ENCODE measurements around the gene CDCA7.

DNA sequence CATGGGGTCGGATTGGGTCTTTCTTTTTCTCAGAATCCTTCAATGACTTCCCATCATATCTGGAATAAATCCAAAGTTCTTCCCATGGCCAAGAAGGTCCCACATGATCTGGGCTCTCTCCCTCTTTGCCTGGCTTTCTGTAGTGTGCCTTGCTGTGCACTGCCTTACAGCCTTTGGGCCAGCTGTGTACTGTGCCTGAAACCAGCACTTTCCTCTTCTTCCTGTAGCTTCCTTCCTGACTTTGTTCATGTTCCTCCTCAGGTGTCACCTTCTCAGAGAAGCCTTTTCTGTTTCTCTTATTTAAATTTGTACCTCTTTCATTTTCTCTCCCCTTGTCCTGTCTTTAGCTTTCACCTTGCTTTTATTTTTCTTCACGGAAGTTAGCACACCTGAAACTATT is 4.3 kb upstream of the CDCA7 start:
- TF ChIP-seq, protein P1, sequence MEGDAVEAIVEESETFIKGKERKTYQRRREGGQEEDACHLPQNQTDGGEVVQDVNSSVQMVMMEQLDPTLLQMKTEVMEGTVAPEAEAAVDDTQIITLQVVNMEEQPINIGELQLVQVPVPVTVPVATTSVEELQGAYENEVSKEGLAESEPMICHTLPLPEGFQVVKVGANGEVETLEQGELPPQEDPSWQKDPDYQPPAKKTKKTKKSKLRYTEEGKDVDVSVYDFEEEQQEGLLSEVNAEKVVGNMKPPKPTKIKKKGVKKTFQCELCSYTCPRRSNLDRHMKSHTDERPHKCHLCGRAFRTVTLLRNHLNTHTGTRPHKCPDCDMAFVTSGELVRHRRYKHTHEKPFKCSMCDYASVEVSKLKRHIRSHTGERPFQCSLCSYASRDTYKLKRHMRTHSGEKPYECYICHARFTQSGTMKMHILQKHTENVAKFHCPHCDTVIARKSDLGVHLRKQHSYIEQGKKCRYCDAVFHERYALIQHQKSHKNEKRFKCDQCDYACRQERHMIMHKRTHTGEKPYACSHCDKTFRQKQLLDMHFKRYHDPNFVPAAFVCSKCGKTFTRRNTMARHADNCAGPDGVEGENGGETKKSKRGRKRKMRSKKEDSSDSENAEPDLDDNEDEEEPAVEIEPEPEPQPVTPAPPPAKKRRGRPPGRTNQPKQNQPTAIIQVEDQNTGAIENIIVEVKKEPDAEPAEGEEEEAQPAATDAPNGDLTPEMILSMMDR (IDR thresholded peaks at IDR 0.05): no peak
- no peak for TF ChIP-seq POLR2A (IDR thresholded peaks at IDR 0.05)
